ENCODE data around the gene GALNT3.

DNA sequence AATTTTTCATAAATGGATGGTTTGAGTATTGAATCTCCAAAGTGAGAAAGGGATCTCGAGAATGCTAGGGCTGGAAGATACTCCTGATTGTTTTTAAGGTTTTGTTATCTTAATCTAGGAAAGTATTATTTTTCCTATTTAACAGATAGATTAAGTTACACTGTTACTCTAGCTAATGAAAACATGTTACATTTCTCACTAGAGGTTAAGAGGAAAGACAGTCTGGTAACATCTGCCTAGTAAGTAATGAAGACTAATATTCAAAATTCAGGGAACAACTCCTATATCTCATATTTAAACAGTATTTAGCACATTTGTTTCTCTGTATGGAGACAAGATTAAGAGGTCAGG, 2.0 kb downstream of the GALNT3 start:
- no peak for TF ChIP-seq POLR2A (IDR thresholded peaks at IDR 0.05; ENCODE audit: borderline replicate concordance, extremely low read depth, insufficient read depth, insufficient read length)
- TF ChIP-seq RAD21 (IDR thresholded peaks at IDR 0.05; ENCODE audit: low read depth) = no peak
- TF ChIP-seq, protein P1, sequence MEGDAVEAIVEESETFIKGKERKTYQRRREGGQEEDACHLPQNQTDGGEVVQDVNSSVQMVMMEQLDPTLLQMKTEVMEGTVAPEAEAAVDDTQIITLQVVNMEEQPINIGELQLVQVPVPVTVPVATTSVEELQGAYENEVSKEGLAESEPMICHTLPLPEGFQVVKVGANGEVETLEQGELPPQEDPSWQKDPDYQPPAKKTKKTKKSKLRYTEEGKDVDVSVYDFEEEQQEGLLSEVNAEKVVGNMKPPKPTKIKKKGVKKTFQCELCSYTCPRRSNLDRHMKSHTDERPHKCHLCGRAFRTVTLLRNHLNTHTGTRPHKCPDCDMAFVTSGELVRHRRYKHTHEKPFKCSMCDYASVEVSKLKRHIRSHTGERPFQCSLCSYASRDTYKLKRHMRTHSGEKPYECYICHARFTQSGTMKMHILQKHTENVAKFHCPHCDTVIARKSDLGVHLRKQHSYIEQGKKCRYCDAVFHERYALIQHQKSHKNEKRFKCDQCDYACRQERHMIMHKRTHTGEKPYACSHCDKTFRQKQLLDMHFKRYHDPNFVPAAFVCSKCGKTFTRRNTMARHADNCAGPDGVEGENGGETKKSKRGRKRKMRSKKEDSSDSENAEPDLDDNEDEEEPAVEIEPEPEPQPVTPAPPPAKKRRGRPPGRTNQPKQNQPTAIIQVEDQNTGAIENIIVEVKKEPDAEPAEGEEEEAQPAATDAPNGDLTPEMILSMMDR (IDR thresholded peaks at IDR 0.05 in 2 of 3, conservative IDR thresholded peaks at IDR 0.05 in 1 of 3; ENCODE audit: borderline replicate concordance in 1 of 3, insufficient read depth in 1 of 3, low read depth in 2 of 3, low read length in 2 of 3) = no peak
- no peak for TF ChIP-seq TCF7L2 (IDR thresholded peaks at IDR 0.05; ENCODE audit: borderline replicate concordance, extremely low read depth, insufficient read depth, insufficient read length)
